CD4-positive, alpha-beta T cell (primary cell): ENCODE measurements around the gene SLC13A4. TPM values are rescaled to one million over a fixed set of nuclear protein-coding genes. Genes with fewer than 3 reads are reported as not detected.

Source experiments
- ATAC-seq: fragments of 200-7000 bp; cut with Tn5 transposase; one replicate; pipeline ENCODE4 v1.10.0; 2022; ENCODE audit warnings: mild to moderate bottlenecking; ENCODE audit not compliant: poor library complexity
- CTCF ChIA-PET: fragments of 350-600 bp; sonication (Branson Sonifier 250); formaldehyde crosslinking; loops from one replicate; lab custom pipeline; 2021; ENCODE audit warnings: antibody characterized with exemption, inconsistent platforms; lab: Charles Lee
- POLR2A ChIA-PET: fragments of 350-600 bp; sonication (Branson Sonifier 250); formaldehyde crosslinking; loops from one replicate; lab custom pipeline; 2021; ENCODE audit warnings: antibody characterized with exemption, inconsistent platforms; lab: Charles Lee
- DNase-seq, 14 experiments: peaks; one replicate each; pipeline ENCODE4 v3.0.0-alpha.2; 2013 to 2020; ENCODE audit warnings: mixed read lengths in 2 of 14
- H3K27ac ChIP-seq, 2 donors: one replicate each; pipeline versions ENCODE4 v1.5.1 to v1.7.0; 2013; ENCODE audit warnings: low read length in 2 of 2, low read depth in 1 of 2, mild to moderate bottlenecking in 1 of 2
- H3K27me3 ChIP-seq, 2 experiments: 1 replicate in 1 of 2; 2 replicates in 1 of 2; pipeline versions ENCODE4 v1.6.1 to v1.7.0; 2013; ENCODE audit warnings: low read length in 2 of 2, control low read depth in 1 of 2, mild to moderate bottlenecking in 1 of 2, moderate library complexity in 1 of 2; ENCODE audit not compliant: insufficient read depth in 2 of 2, control insufficient read depth in 1 of 2
- H3K36me3 ChIP-seq: one replicate; pipeline ENCODE4 v1.6.1; 2013; ENCODE audit warnings: low read length, control low read depth; ENCODE audit not compliant: insufficient read depth
- H3K4me1 ChIP-seq: one replicate; pipeline ENCODE4 v1.6.1; 2013; ENCODE audit warnings: low read length, control low read depth; ENCODE audit not compliant: insufficient read depth
- H3K4me3 ChIP-seq: one replicate; pipeline ENCODE4 v1.5.1; 2013; ENCODE audit warnings: mild to moderate bottlenecking, low read length, moderate library complexity
- H3K9me3 ChIP-seq, 2 experiments: 1 replicate in 1 of 2; 2 replicates in 1 of 2; pipeline versions ENCODE4 v1.6.1 to v1.7.0; 2013; ENCODE audit warnings: low read length in 2 of 2, mild to moderate bottlenecking in 2 of 2, control low read depth in 1 of 2, moderate library complexity in 1 of 2; ENCODE audit not compliant: control insufficient read depth in 1 of 2, insufficient read depth in 1 of 2
- H3K27ac Mint-ChIP-seq: one replicate; pipeline ENCODE4 v1.8.0; 2020; ENCODE audit warnings: mixed read lengths
- H3K27me3 Mint-ChIP-seq: one replicate; pipeline ENCODE4 v1.8.0; 2021; ENCODE audit warnings: mixed read lengths
- H3K36me3 Mint-ChIP-seq: one replicate; pipeline ENCODE4 v1.8.0; 2021; ENCODE audit warnings: low read depth, mixed read lengths
- H3K4me1 Mint-ChIP-seq: one replicate; pipeline ENCODE4 v1.8.0; 2021; ENCODE audit warnings: low read depth, mixed read lengths
- H3K4me3 Mint-ChIP-seq: one replicate; pipeline ENCODE4 v1.8.0; 2020; ENCODE audit warnings: mild to moderate bottlenecking, mixed read lengths
- H3K9me3 Mint-ChIP-seq: one replicate; pipeline ENCODE4 v1.8.0; 2020; ENCODE audit warnings: mixed read lengths
- CTCF ChIP-seq: fragments of 200-600 bp; IDR thresholded peaks from one replicate; pipeline ENCODE4 v1.8.0; 2022; ENCODE audit warnings: antibody characterized with exemption, mild to moderate bottlenecking
- intact Hi-C, 2 experiments: fragments of 100-400 bp; cut with DNase I in 1 of 2; cut with micrococcal nuclease in 1 of 2; formaldehyde crosslinking; loops; one replicate each; pipeline versions ENCODE4 v1.15.1 to v1.9.0; 2023 to 2025; cut with DNase I, micrococcal nuclease
- total RNA-seq, 174 experiments: library from RNA in 2 of 174; stranded (reverse) in 2 of 174; gene quantifications; one replicate each; pipeline ENCODE4 v1.2.3 and lab custom pipeline; 2021 to 2026

Gene SLC13A4
- total RNA-seq, 2 experiments from 2014 or later = not detected

- H3K9me3 Mint-ChIP-seq = no peaks in the 10 kb centered on the region
- Histone ChIP-seq H3K36me3 (no peaks in the 10 kb centered on the region), H3K4me1 (no peaks in the 10 kb centered on the region), H3K4me3 (no peak overlapping the region), H3K27me3 (no peaks in the 10 kb centered on the region), H3K9me3 (no peaks in the 10 kb centered on the region), H3K27ac (no peak overlapping the region)
- DNase-seq (no peak), ATAC-seq (no peak)
- POLR2A ChIA-PET = no interaction called here
- H3K27ac Mint-ChIP-seq = no peak overlapping the region
- no peaks in the 10 kb centered on the region for H3K36me3 Mint-ChIP-seq
- CTCF ChIA-PET = interaction anchor here (1.0 kb wide), 1 partner anchor 16 kb away, joined by 3 read pairs; no protein-coding TSS in a partner anchor
- no peak overlapping the region for H3K4me3 Mint-ChIP-seq
- no peaks in the 10 kb centered on the region for H3K4me1 Mint-ChIP-seq
- peaks cover 8% of the 10 kb centered on the region for H3K27me3 Mint-ChIP-seq
- intact Hi-C loops = no loop called here
- no peak for TF ChIP-seq CTCF
Measured at GRCh38 chr7:135736586-135737305, 8.8 kb upstream of the SLC13A4 start.

GRCh38 chr7:135734343-135734689, 6.3 kb upstream of the SLC13A4 start:
- TF ChIP-seq CTCF = no peak
- CTCF ChIA-PET = no interaction called here
- H3K27me3 Mint-ChIP-seq = peaks cover 8% of the 10 kb centered on the region

GRCh38 chr7:135733603-135734342, 5.8 kb upstream of the SLC13A4 start:
- H3K36me3 Mint-ChIP-seq = no peaks in the 10 kb centered on the region
- H3K27me3 Mint-ChIP-seq = peaks cover 8% of the 10 kb centered on the region
- intact Hi-C loops = no loop called here
- no peak overlapping the region for H3K4me3 Mint-ChIP-seq
- H3K9me3 Mint-ChIP-seq = no peaks in the 10 kb centered on the region
- Histone ChIP-seq H3K9me3 (no peaks in the 10 kb centered on the region), H3K27ac (no peak overlapping the region), H3K4me3 (no peak overlapping the region), H3K36me3 (no peaks in the 10 kb centered on the region), H3K27me3 (no peaks in the 10 kb centered on the region), H3K4me1 (no peaks in the 10 kb centered on the region)
- POLR2A ChIA-PET = no interaction called here
- no peak for ATAC-seq
- no peak for DNase-seq
- H3K4me1 Mint-ChIP-seq = no peaks in the 10 kb centered on the region
- CTCF ChIA-PET = no interaction called here
- no peak overlapping the region for H3K27ac Mint-ChIP-seq
- no peak for TF ChIP-seq CTCF

More at GRCh38 chr7:135734343-135734689, 6.3 kb upstream of the SLC13A4 start:
- no peak overlapping the region for H3K27ac Mint-ChIP-seq
- no peaks in the 10 kb centered on the region for H3K9me3 Mint-ChIP-seq
- POLR2A ChIA-PET = no interaction called here
- Histone ChIP-seq H3K4me1 (no peaks in the 10 kb centered on the region), H3K27ac (no peak overlapping the region), H3K9me3 (no peaks in the 10 kb centered on the region), H3K36me3 (no peaks in the 10 kb centered on the region), H3K4me3 (no peak overlapping the region), H3K27me3 (no peaks in the 10 kb centered on the region)
- no peak overlapping the region for H3K4me3 Mint-ChIP-seq
- DNase-seq (no peak), ATAC-seq (no peak)
- no peaks in the 10 kb centered on the region for H3K36me3 Mint-ChIP-seq
- intact Hi-C loops = no loop called here
- H3K4me1 Mint-ChIP-seq = no peaks in the 10 kb centered on the region
